Neural cell (in vitro differentiated cells): ENCODE results near the gene SLC12A8. TPM values are rescaled to one million over a fixed set of nuclear protein-coding genes. Genes with fewer than 3 reads are reported as not detected.

Experiments
- H2AFZ ChIP-seq: fragments of 200-600, 300-800 bp; sonication (generic), shearing (Covaris generic); 2 replicates; pipeline ENCODE4 v1.6.0; 2014; ENCODE audit warnings: low read depth, mild to moderate bottlenecking, antibody characterized with exemption, low read length, moderate library complexity
- H3F3A ChIP-seq: fragments of 200-600 bp; shearing (Covaris generic); 2 replicates; pipeline ENCODE4 v1.6.1; 2016; ENCODE audit warnings: mild to moderate bottlenecking, moderate library complexity, mixed read lengths, antibody characterized with exemption, low read length; ENCODE audit not compliant: insufficient read depth, poor library complexity, severe bottlenecking
- H3K27ac ChIP-seq: fragments of 200-600, 300-800 bp; sonication (generic), shearing (Covaris generic); 2 replicates; pipeline ENCODE4 v1.5.1; 2014; ENCODE audit warnings: mild to moderate bottlenecking, low read length, moderate library complexity
- H3K27me3 ChIP-seq: fragments of 300-800, 200-600 bp; sonication (generic), shearing (Covaris generic); 2 replicates; pipeline ENCODE4 v1.6.0; 2014; ENCODE audit warnings: mild to moderate bottlenecking, low read depth, low read length, moderate library complexity; ENCODE audit not compliant: insufficient read depth
- H3K36me3 ChIP-seq: fragments of 300-800, 200-600 bp; sonication (generic), shearing (Covaris generic); 2 replicates; pipeline ENCODE4 v1.5.1; 2014; ENCODE audit warnings: mild to moderate bottlenecking, antibody characterized with exemption, low read length, moderate library complexity; ENCODE audit not compliant: insufficient read depth
- H3K4me2 ChIP-seq: fragments of 300-800, 200-600 bp; sonication (generic), shearing (Covaris generic); 2 replicates; pipeline ENCODE4 v1.6.0; 2014; ENCODE audit warnings: mild to moderate bottlenecking, low read length
- H3K4me3 ChIP-seq: fragments of 300-800, 200-600 bp; sonication (generic), shearing (Covaris generic); 2 replicates; pipeline ENCODE4 v1.5.1; 2014; ENCODE audit warnings: mild to moderate bottlenecking, low read length, moderate library complexity
- H3K79me2 ChIP-seq: fragments of 200-600 bp; shearing (Covaris generic); replicated peaks from 2 replicates; pipeline ENCODE4 v1.6.0; 2014; ENCODE audit warnings: mild to moderate bottlenecking, low read length, moderate library complexity; ENCODE audit not compliant: insufficient read depth
- H3K9ac ChIP-seq: fragments of 300-800, 200-600 bp; sonication (generic), shearing (Covaris generic); 2 replicates; pipeline ENCODE4 v1.6.1; 2016; ENCODE audit warnings: mild to moderate bottlenecking, low read length, mixed read lengths
- H3K9me2 ChIP-seq: fragments of 200-600 bp; shearing (Covaris generic); 2 replicates; pipeline ENCODE4 v1.6.1; 2016; ENCODE audit warnings: mild to moderate bottlenecking, low read length, mixed read lengths; ENCODE audit not compliant: insufficient read depth
- H3K9me3 ChIP-seq: fragments of 200-600, 300-800 bp; sonication (generic), shearing (Covaris generic); 2 replicates; pipeline ENCODE4 v1.6.1; 2016; ENCODE audit warnings: mild to moderate bottlenecking, mixed run types, low read length, moderate library complexity, mixed read lengths
- H4K20me1 ChIP-seq: fragments of 200-600 bp; shearing (Covaris generic); 2 replicates; pipeline ENCODE4 v1.6.1; 2016; ENCODE audit warnings: mild to moderate bottlenecking, mixed run types; ENCODE audit not compliant: insufficient read depth
- CTCF ChIP-seq: fragments of 450-650 bp; IDR thresholded peaks from 2 replicates; pipeline ENCODE4 v1.5.1; 2014; ENCODE audit warnings: antibody characterized with exemption, mild to moderate bottlenecking, moderate library complexity; ENCODE audit not compliant: poor library complexity, severe bottlenecking
- EP300 ChIP-seq: fragments of 450-650 bp; conservative IDR thresholded peaks from 2 replicates; pipeline ENCODE4 v1.6.1; 2014; ENCODE audit warnings: antibody characterized with exemption, mild to moderate bottlenecking, moderate library complexity; ENCODE audit not compliant: poor library complexity, severe bottlenecking
- EZH2 ChIP-seq: fragments of 200-600, 300-800 bp; shearing (Covaris generic), sonication (generic); IDR thresholded peaks from 2 replicates; pipeline ENCODE4 v1.6.1; 2014; ENCODE audit warnings: antibody characterized with exemption, low read length, borderline replicate concordance, mild to moderate bottlenecking; ENCODE audit not compliant: insufficient read depth, poor library complexity, severe bottlenecking
- MXI1 ChIP-seq: fragments of 450-650 bp; conservative IDR thresholded peaks from 2 replicates; pipeline ENCODE4 v1.6.1; 2014; ENCODE audit warnings: antibody characterized with exemption, mild to moderate bottlenecking; ENCODE audit not compliant: poor library complexity, severe bottlenecking
- POLR2AphosphoS5 ChIP-seq: IDR thresholded peaks from 2 replicates; pipeline ENCODE4 v1.6.1; 2012
- RAD21 ChIP-seq: fragments of 450-650 bp; conservative IDR thresholded peaks from 2 replicates; pipeline ENCODE4 v1.6.1; 2014; ENCODE audit warnings: antibody characterized with exemption, mild to moderate bottlenecking, moderate library complexity
- REST ChIP-seq: IDR thresholded peaks from 2 replicates; pipeline ENCODE4 v1.6.1; 2012; ENCODE audit warnings: borderline replicate concordance
- SMC3 ChIP-seq: fragments of 450-650 bp; conservative IDR thresholded peaks from 2 replicates; pipeline ENCODE4 v1.6.1; 2014; ENCODE audit warnings: antibody characterized with exemption, mild to moderate bottlenecking, moderate library complexity; ENCODE audit not compliant: poor library complexity
- TAF1 ChIP-seq: IDR thresholded peaks from 2 replicates; pipeline ENCODE4 v1.6.1; 2012; ENCODE audit warnings: low read depth
- polyA plus RNA-seq: library from polyadenylated mRNA; depleted of rRNA; stranded (reverse); fragments of >200 nt; gene quantifications from 2 replicates; pipeline ENCODE4 v1.2.3, GENCODE V29; 2014

SLC12A8 gene
- polyA plus RNA-seq, 1 donor from 2014 or later: 4.6 TPM

DNA sequence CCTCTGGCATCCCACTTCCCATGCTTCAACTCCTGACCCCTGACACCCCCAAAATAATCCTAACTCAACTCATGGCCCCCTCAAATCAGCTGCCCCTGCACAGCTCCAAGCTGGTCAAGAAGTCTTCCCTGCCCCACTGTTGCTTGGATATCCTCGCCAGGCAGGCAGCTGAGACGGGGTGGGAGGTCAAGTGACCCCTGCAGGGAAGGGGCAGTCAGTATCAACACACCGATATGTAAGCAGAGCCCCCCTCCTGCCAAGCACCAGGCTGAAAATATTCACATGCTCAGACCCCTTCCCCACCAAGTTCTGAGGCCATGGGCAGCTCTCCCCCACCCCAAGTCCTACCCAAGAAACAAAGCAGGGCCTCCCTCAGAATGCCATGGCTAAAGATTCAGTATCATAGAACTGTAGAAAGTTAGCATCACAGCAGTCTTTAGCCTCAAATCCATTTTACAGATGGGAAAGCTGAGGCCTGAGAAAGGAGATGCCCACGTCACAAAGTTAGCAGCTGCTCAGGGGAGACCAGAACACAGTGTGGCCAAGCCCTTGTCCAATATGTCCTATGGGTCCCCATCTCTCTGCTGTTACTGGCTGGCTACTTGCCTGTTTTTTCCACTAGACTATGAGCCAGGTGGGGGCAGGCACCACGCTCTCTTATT lies 67.8 kb downstream of the SLC12A8 start:
- Histone ChIP-seq H2AFZ (no peak overlapping the region), H3K36me3 (no peaks in the 10 kb centered on the region), H3K27ac (no peak overlapping the region), H3K9me3 (no peaks in the 10 kb centered on the region), H3K79me2 (no peaks in the 10 kb centered on the region), H3K27me3 (peaks cover 11% of the 10 kb centered on the region), H3F3A (no peaks in the 10 kb centered on the region), H3K9ac (no peak overlapping the region), H4K20me1 (no peaks in the 10 kb centered on the region), H3K4me3 (no peak overlapping the region), H3K4me2 (no peak overlapping the region), H3K9me2 (no peaks in the 10 kb centered on the region)
- no peak for TF ChIP-seq POLR2AphosphoS5
- TF ChIP-seq EZH2: no peak

DNA sequence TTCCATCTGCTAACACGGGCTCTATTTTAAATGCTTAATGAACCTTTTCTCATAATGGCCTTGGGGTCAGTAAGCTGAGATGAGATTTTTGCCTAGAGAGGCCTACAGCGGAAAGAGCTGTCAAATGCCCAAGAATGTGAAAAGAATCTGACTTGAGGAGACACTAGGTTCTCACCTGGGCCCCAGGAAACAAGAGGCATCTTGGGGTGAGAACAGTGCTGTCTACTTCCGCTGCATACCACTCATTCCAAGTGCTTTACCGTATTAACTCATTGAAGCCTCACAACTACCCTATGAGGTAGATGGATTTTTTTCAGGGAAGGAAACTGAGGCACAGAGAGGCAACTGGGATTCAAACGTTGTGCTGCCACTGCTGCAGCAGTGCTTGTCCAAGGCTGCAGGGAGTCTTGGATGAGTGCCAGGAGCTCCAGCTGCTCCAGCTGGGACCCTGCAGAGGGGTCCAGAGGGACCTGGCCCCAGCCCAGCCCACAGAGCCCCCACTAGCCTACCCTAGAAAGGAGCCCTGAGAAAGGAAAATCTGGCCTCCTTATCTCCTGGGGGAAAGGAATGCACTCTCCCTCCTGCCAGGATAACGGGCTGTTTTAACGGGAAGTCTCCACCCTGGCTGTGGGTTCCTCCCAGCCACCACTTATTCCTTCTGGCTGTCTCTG lies 68.4 kb downstream of the SLC12A8 start:
- H3K4me2 ChIP-seq: no peak overlapping the region
- no peaks in the 10 kb centered on the region for H3K79me2 ChIP-seq
- H3K27ac ChIP-seq: no peak overlapping the region
- no peaks in the 10 kb centered on the region for H4K20me1 ChIP-seq
- no peaks in the 10 kb centered on the region for H3K9me3 ChIP-seq
- no peaks in the 10 kb centered on the region for H3F3A ChIP-seq
- no peak overlapping the region for H2AFZ ChIP-seq
- H3K4me3 ChIP-seq: no peak overlapping the region
- H3K9me2 ChIP-seq: no peaks in the 10 kb centered on the region
- TF ChIP-seq EP300: no peak
- no peak for TF ChIP-seq RAD21
- TF ChIP-seq SMC3: no peak
- TF ChIP-seq REST: no peak
- TF ChIP-seq POLR2AphosphoS5: no peak
- no peak for TF ChIP-seq MXI1
- TF ChIP-seq CTCF: no peak
- no peak for TF ChIP-seq EZH2
- no peak for TF ChIP-seq TAF1
- no peaks in the 10 kb centered on the region for H3K36me3 ChIP-seq
- H3K9ac ChIP-seq: no peak overlapping the region
- H3K27me3 ChIP-seq: peaks cover 11% of the 10 kb centered on the region
